ENCODE measurements around the gene APOB. TPM values are rescaled to one million over a fixed set of nuclear protein-coding genes. Genes with fewer than 3 reads are reported as not detected.

Gene APOB
- total RNA-seq, 1 donor = under 0.01 TPM

DNA sequence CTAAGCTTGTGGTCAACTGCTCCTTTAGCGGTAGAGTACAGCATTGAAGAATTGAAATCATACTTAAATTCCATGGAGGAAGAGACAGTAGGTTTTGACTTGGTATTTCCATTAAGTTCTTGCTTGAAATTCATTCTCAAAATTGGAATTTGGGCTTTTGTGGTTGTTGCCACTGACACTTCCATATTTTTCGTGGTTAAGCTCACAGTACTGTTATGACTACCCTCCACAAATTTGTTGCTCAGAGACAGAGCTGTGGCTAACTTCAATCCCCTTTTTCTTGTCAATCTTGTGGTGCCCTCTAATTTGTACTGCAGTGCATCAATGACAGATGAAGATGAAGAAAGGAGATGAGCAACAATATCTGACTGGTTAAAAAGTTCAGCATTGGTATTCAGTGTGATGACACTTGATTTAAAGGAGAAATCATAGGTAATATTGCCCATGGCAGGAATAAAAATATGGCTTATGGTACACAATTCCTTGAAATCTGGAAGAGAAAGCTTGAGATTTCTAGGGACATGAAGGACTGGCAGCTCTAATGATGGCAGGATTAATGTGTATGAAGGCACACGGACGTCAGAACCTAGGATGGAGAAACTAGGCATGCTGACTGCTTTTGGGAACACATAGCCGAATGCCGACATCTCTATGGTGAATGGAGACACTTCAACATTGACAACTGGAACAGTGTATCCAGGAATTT is 37.3 kb downstream of the APOB start:
- no peaks in the 10 kb centered on the region for H3K79me2 ChIP-seq (ENCODE audit: insufficient read depth, low read length)
- no peak overlapping the region for H2AFZ ChIP-seq (ENCODE audit: low read length)
- DNase-seq (ENCODE audit: insufficient read length, low spot score, missing footprints) = no peak
- TF ChIP-seq, protein P1, sequence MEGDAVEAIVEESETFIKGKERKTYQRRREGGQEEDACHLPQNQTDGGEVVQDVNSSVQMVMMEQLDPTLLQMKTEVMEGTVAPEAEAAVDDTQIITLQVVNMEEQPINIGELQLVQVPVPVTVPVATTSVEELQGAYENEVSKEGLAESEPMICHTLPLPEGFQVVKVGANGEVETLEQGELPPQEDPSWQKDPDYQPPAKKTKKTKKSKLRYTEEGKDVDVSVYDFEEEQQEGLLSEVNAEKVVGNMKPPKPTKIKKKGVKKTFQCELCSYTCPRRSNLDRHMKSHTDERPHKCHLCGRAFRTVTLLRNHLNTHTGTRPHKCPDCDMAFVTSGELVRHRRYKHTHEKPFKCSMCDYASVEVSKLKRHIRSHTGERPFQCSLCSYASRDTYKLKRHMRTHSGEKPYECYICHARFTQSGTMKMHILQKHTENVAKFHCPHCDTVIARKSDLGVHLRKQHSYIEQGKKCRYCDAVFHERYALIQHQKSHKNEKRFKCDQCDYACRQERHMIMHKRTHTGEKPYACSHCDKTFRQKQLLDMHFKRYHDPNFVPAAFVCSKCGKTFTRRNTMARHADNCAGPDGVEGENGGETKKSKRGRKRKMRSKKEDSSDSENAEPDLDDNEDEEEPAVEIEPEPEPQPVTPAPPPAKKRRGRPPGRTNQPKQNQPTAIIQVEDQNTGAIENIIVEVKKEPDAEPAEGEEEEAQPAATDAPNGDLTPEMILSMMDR (IDR thresholded peaks at IDR 0.05; ENCODE audit: extremely low read depth, low read depth, low read length) = no peak
- no peak overlapping the region for H3K27ac ChIP-seq (ENCODE audit: low read depth, low read length)
- H4K20me1 ChIP-seq (ENCODE audit: insufficient read depth, low read length) = no peaks in the 10 kb centered on the region
- H3K4me1 ChIP-seq (ENCODE audit: insufficient read depth, low read length) = no peaks in the 10 kb centered on the region
- no peak overlapping the region for H3K4me3 ChIP-seq (ENCODE audit: insufficient read depth, low read length)
- H3K36me3 ChIP-seq (ENCODE audit: insufficient read depth, low read length) = no peaks in the 10 kb centered on the region
- no peak overlapping the region for H3K4me2 ChIP-seq (ENCODE audit: insufficient read depth, low read length)
- no peaks in the 10 kb centered on the region for H3K27me3 ChIP-seq (ENCODE audit: insufficient read depth, low read length)
- no peaks in the 10 kb centered on the region for H3K9me3 ChIP-seq (ENCODE audit: low read depth, low read length)

DNA sequence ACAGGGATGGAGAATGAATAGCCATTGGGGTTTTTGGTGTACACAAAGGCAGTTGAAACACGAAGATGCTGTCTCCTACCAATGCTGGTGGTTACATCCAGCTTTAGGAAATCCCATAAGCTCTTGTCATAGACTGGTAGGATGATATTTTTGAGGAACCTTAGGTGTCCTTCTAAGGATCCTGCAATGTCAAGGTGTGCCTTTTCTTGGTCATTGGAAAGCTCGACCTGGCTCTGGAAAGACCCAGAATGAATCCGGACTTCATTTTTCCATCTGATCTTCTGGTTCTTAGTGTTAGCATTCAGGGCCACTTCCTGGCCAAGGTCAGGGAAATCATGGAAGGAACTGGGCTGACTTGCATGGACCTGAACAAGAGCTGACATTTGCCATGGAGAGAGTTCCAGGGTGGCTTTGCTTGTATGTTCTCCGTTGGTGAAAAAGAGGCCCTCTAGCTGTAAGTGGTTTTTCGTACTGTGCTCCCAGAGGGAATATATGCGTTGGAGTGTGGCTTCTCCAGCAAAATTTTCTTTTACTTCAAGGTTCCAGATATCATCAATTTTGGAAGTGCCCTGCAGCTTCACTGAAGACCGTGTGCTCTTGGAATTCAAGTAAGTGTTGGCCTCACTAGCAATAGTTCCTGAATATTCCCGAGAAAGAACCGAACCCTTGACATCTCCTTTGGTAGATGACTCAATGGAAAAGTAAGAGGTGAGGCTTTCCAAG is 38.0 kb downstream of the APOB start:
- TF ChIP-seq, protein P1 (IDR thresholded peaks at IDR 0.05; ENCODE audit: extremely low read depth, low read depth, low read length) = no peak
- DNase-seq (ENCODE audit: insufficient read length, low spot score, missing footprints) = no peak
- no peaks in the 10 kb centered on the region for H4K20me1 ChIP-seq (ENCODE audit: insufficient read depth, low read length)

DNA sequence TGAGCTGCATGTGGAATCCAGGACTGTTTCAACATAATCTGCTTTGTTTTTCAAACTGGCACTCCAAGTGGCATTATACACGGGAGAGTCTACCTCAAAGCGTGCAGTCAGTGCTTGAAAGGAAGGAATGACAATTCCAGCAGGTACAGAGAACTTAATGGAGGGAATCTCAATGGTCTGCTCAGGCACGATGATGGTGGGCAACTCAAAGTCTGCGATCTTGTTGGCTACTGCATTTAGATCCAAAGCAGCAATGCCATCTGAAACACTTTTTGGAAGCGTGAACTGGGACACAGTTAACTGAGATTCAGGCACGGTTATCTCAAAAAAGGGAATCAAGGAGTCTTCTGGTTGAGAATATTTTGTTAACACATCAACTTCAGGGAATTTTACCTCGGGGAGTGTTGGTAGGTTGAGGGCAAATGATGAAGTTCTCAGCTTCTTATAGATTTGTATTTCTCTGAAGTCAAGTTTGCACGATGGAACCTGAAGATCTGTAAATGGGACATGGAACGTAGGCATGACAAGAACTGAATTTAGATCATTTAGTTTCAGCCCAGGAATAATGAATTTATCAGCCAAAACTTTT is 38.7 kb downstream of the APOB start:
- Histone ChIP-seq H3K9me3 (ENCODE audit: low read depth, low read length) (no peaks in the 10 kb centered on the region), H3K27ac (ENCODE audit: low read depth, low read length) (no peak overlapping the region), H3K79me2 (ENCODE audit: insufficient read depth, low read length) (no peaks in the 10 kb centered on the region), H3K36me3 (ENCODE audit: insufficient read depth, low read length) (no peaks in the 10 kb centered on the region), H4K20me1 (ENCODE audit: insufficient read depth, low read length) (no peaks in the 10 kb centered on the region), H3K4me1 (ENCODE audit: insufficient read depth, low read length) (no peaks in the 10 kb centered on the region), H3K4me2 (ENCODE audit: insufficient read depth, low read length) (no peak overlapping the region), H2AFZ (ENCODE audit: low read length) (no peak overlapping the region), H3K4me3 (ENCODE audit: insufficient read depth, low read length) (no peak overlapping the region), H3K27me3 (ENCODE audit: insufficient read depth, low read length) (no peaks in the 10 kb centered on the region)
- no peak for DNase-seq (ENCODE audit: insufficient read length, low spot score, missing footprints)
- TF ChIP-seq, protein P1 (IDR thresholded peaks at IDR 0.05; ENCODE audit: extremely low read depth, low read depth, low read length) = no peak

More for the DNA sequence above, 38.0 kb downstream of the APOB start:
- Histone ChIP-seq H3K36me3 (ENCODE audit: insufficient read depth, low read length) (no peaks in the 10 kb centered on the region), H3K4me2 (ENCODE audit: insufficient read depth, low read length) (no peak overlapping the region), H3K27ac (ENCODE audit: low read depth, low read length) (no peak overlapping the region), H3K4me3 (ENCODE audit: insufficient read depth, low read length) (no peak overlapping the region), H3K27me3 (ENCODE audit: insufficient read depth, low read length) (no peaks in the 10 kb centered on the region), H3K79me2 (ENCODE audit: insufficient read depth, low read length) (no peaks in the 10 kb centered on the region), H2AFZ (ENCODE audit: low read length) (no peak overlapping the region), H3K9me3 (ENCODE audit: low read depth, low read length) (no peaks in the 10 kb centered on the region), H3K4me1 (ENCODE audit: insufficient read depth, low read length) (no peaks in the 10 kb centered on the region)

DNA sequence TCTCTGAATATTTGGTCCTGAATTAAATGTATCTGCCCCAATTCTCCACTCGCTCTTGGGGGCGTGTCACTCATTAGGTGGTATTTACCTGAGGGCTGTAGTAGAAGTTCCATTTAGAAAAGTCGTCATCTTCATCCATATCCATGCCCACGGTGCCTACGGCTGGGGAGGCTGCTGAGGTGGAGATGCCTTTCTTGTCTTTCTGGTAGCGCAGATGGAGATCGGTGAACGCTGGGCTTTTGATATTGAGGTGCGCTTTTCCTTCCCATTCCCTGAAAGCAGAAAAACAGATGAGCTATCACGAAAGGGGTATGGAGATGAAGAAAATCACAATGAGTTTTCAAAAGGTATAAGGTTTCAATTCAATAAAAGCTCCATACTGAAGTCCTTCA is 39.7 kb downstream of the APOB start:
- H3K36me3 ChIP-seq (ENCODE audit: insufficient read depth, low read length) = no peaks in the 10 kb centered on the region
- H3K79me2 ChIP-seq (ENCODE audit: insufficient read depth, low read length) = no peaks in the 10 kb centered on the region
- no peak overlapping the region for H3K27ac ChIP-seq (ENCODE audit: low read depth, low read length)
- TF ChIP-seq, protein P1 (IDR thresholded peaks at IDR 0.05; ENCODE audit: extremely low read depth, low read depth, low read length) = no peak
- H3K4me3 ChIP-seq (ENCODE audit: insufficient read depth, low read length) = no peak overlapping the region
- H3K27me3 ChIP-seq (ENCODE audit: insufficient read depth, low read length) = no peaks in the 10 kb centered on the region
- H3K4me2 ChIP-seq (ENCODE audit: insufficient read depth, low read length) = no peak overlapping the region
- H3K9me3 ChIP-seq (ENCODE audit: low read depth, low read length) = no peaks in the 10 kb centered on the region
- H4K20me1 ChIP-seq (ENCODE audit: insufficient read depth, low read length) = no peaks in the 10 kb centered on the region
- DNase-seq (ENCODE audit: insufficient read length, low spot score, missing footprints) = no peak
- no peaks in the 10 kb centered on the region for H3K4me1 ChIP-seq (ENCODE audit: insufficient read depth, low read length)
- H2AFZ ChIP-seq (ENCODE audit: low read length) = no peak overlapping the region

Measured in osteoblast (primary cell).